Activated T-helper 2 cell treated with anti-CD3 and anti-CD28 coated beads, Interferon-gamma antibody, Interleukin-2, Interleukin-4, amounts not matched to agents 10 μg/mL and 5 μg/mL and 100 μg/mL, durations not matched to agents 14 hours and 24 hours and 36 hours (primary cell): ENCODE data around the gene GPR176. TPM values are rescaled to one million over a fixed set of nuclear protein-coding genes. Genes with fewer than 3 reads are reported as not detected.
A peak's percentile ranks its signal among the peaks of the same experiment; 100 is the strongest.

Experiments
- DNase-seq: peaks from one replicate; pipeline ENCODE4 v3.0.0; 2021; ENCODE audit warnings: low spot score
- H3K27ac Mint-ChIP-seq: one replicate; pipeline ENCODE4 v1.8.0; 2021; ENCODE audit warnings: mixed read lengths
- H3K27me3 Mint-ChIP-seq: one replicate; pipeline ENCODE4 v1.8.0; 2021; ENCODE audit warnings: low read depth, mixed read lengths
- H3K36me3 Mint-ChIP-seq: one replicate; pipeline ENCODE4 v1.8.0; 2021; ENCODE audit warnings: low read depth, mixed read lengths
- H3K4me1 Mint-ChIP-seq: one replicate; pipeline ENCODE4 v1.8.0; 2021; ENCODE audit warnings: low read depth, mixed read lengths
- H3K4me3 Mint-ChIP-seq: one replicate; pipeline ENCODE4 v1.8.0; 2021; ENCODE audit warnings: low read depth, mild to moderate bottlenecking, moderate library complexity, mixed read lengths
- H3K9me3 Mint-ChIP-seq: one replicate; pipeline ENCODE4 v1.8.0; 2021; ENCODE audit warnings: mixed read lengths
- intact Hi-C: fragments of 100-400 bp; cut with micrococcal nuclease; formaldehyde crosslinking; loops from one replicate; pipeline ENCODE4 v1.15.1; 2023
- total RNA-seq: library from RNA; stranded (reverse); gene quantifications from 2 replicates; pipeline ENCODE4 v1.2.3, GENCODE V29; 2022

The GPR176 gene
- 0.34 and 0.53 TPM in 2 replicates for total RNA-seq

- Mint-ChIP-seq H3K4me3 (peak within 1 kb of the TSS; percentile 82), H3K27ac (peak within 1 kb of the TSS; percentile 73), H3K27me3 (peaks cover 41% of the 10 kb centered on the region), H3K36me3 (peaks cover 10% of the 10 kb centered on the region), H3K4me1 (peaks cover 23% of the 10 kb centered on the region), H3K9me3 (peaks cover 4% of the 10 kb centered on the region)
- intact Hi-C loops: loop anchor here (2.0 to 10.0 kb wide), 3 partner anchors 15 to 295 kb away; partner anchors contain the start of gene EIF2AK4
- peak; percentile 18 for DNase-seq
Observed at GRCh38 chr15:39919748-39920509, at the start of gene GPR176. Gene GPR176, minus strand, starts transcription at chr15:39920266. Its CDS starts 240 bp downstream, at chr15:39920026.

- no peak for DNase-seq
- no peak overlapping the region for H3K4me3 Mint-ChIP-seq
- no peaks in the 10 kb centered on the region for H3K27me3 Mint-ChIP-seq
- H3K36me3 Mint-ChIP-seq: peaks cover 63% of the 10 kb centered on the region
- no peak overlapping the region for H3K27ac Mint-ChIP-seq
- H3K4me1 Mint-ChIP-seq: peaks cover 42% of the 10 kb centered on the region
- H3K9me3 Mint-ChIP-seq: no peaks in the 10 kb centered on the region
- intact Hi-C loops: loop anchor here (2.0 to 5.0 kb wide), 3 partner anchors 26 to 182 kb away; partner anchors contain the start of gene GPR176
Observed at GRCh38 chr15:39969002-39969394, 48.9 kb upstream of the GPR176 start.

GRCh38 chr15:39968273-39969001 lies 48.4 kb upstream of the GPR176 start:
- H3K27me3 Mint-ChIP-seq: no peaks in the 10 kb centered on the region
- H3K27ac Mint-ChIP-seq: peak overlapping the region; percentile 76
- peaks cover 62% of the 10 kb centered on the region for H3K36me3 Mint-ChIP-seq
- no peaks in the 10 kb centered on the region for H3K9me3 Mint-ChIP-seq
- DNase-seq: no peak
- intact Hi-C loops: loop anchor here (2.0 to 5.0 kb wide), 3 partner anchors 26 to 181 kb away; partner anchors contain the start of gene GPR176
- no peak overlapping the region for H3K4me3 Mint-ChIP-seq
- peaks cover 42% of the 10 kb centered on the region for H3K4me1 Mint-ChIP-seq

GRCh38 chr15:39966521-39966920 lies 46.5 kb upstream of the GPR176 start:
- intact Hi-C loops: loop anchor here (5.0 kb wide), 2 partner anchors 44 to 179 kb away; partner anchors contain the start of gene GPR176
- H3K4me1 Mint-ChIP-seq: peaks cover 51% of the 10 kb centered on the region
- H3K4me3 Mint-ChIP-seq: no peak overlapping the region
- H3K36me3 Mint-ChIP-seq: peaks cover 61% of the 10 kb centered on the region
- no peaks in the 10 kb centered on the region for H3K27me3 Mint-ChIP-seq
- no peak overlapping the region for H3K27ac Mint-ChIP-seq
- H3K9me3 Mint-ChIP-seq: no peaks in the 10 kb centered on the region
- DNase-seq: no peak

- Mint-ChIP-seq H3K4me3 (no peak overlapping the region), H3K4me1 (peaks cover 37% of the 10 kb centered on the region), H3K36me3 (peaks cover 47% of the 10 kb centered on the region), H3K9me3 (no peaks in the 10 kb centered on the region), H3K27ac (no peak overlapping the region), H3K27me3 (no peaks in the 10 kb centered on the region)
- intact Hi-C loops: no loop called here
- DNase-seq: no peak
Observed at GRCh38 chr15:39963786-39964185, 43.7 kb upstream of the GPR176 start.

GRCh38 chr15:39961051-39961450 lies 41.0 kb upstream of the GPR176 start:
- H3K9me3 Mint-ChIP-seq: no peaks in the 10 kb centered on the region
- H3K27ac Mint-ChIP-seq: no peak overlapping the region
- peaks cover 13% of the 10 kb centered on the region for H3K4me1 Mint-ChIP-seq
- intact Hi-C loops: no loop called here
- DNase-seq: no peak
- H3K4me3 Mint-ChIP-seq: no peak overlapping the region
- peaks cover 45% of the 10 kb centered on the region for H3K36me3 Mint-ChIP-seq
- no peaks in the 10 kb centered on the region for H3K27me3 Mint-ChIP-seq

- Mint-ChIP-seq H3K36me3 (peaks cover 41% of the 10 kb centered on the region), H3K4me1 (peaks cover 8% of the 10 kb centered on the region), H3K27me3 (no peaks in the 10 kb centered on the region), H3K27ac (no peak overlapping the region), H3K4me3 (no peak overlapping the region), H3K9me3 (no peaks in the 10 kb centered on the region)
- no peak for DNase-seq
- intact Hi-C loops: no loop called here
Observed at GRCh38 chr15:39960411-39960810, 40.3 kb upstream of the GPR176 start.

GRCh38 chr15:39959411-39959810 lies 39.3 kb upstream of the GPR176 start:
- H3K4me3 Mint-ChIP-seq: no peak overlapping the region
- no peak overlapping the region for H3K27ac Mint-ChIP-seq
- H3K27me3 Mint-ChIP-seq: no peaks in the 10 kb centered on the region
- intact Hi-C loops: no loop called here
- H3K36me3 Mint-ChIP-seq: peaks cover 43% of the 10 kb centered on the region
- DNase-seq: no peak
- no peaks in the 10 kb centered on the region for H3K9me3 Mint-ChIP-seq
- H3K4me1 Mint-ChIP-seq: peaks cover 8% of the 10 kb centered on the region

- intact Hi-C loops: no loop called here
- H3K27me3 Mint-ChIP-seq: no peaks in the 10 kb centered on the region
- peaks cover 1% of the 10 kb centered on the region for H3K4me1 Mint-ChIP-seq
- no peaks in the 10 kb centered on the region for H3K9me3 Mint-ChIP-seq
- no peak for DNase-seq
- no peak overlapping the region for H3K4me3 Mint-ChIP-seq
- H3K36me3 Mint-ChIP-seq: peaks cover 38% of the 10 kb centered on the region
- no peak overlapping the region for H3K27ac Mint-ChIP-seq
Observed at GRCh38 chr15:39957481-39957880, 37.4 kb upstream of the GPR176 start.

GRCh38 chr15:39953521-39953920 lies 33.5 kb upstream of the GPR176 start:
- Mint-ChIP-seq H3K4me3 (no peak overlapping the region), H3K27me3 (no peaks in the 10 kb centered on the region), H3K36me3 (peaks cover 53% of the 10 kb centered on the region), H3K4me1 (peaks cover 6% of the 10 kb centered on the region), H3K9me3 (no peaks in the 10 kb centered on the region), H3K27ac (no peak overlapping the region)
- intact Hi-C loops: no loop called here
- no peak for DNase-seq

GRCh38 chr15:39951561-39951960 lies 31.5 kb upstream of the GPR176 start:
- Mint-ChIP-seq H3K9me3 (no peaks in the 10 kb centered on the region), H3K4me3 (no peak overlapping the region), H3K4me1 (peaks cover 17% of the 10 kb centered on the region), H3K27me3 (no peaks in the 10 kb centered on the region), H3K36me3 (peaks cover 39% of the 10 kb centered on the region), H3K27ac (no peak overlapping the region)
- no peak for DNase-seq
- intact Hi-C loops: no loop called here

- Mint-ChIP-seq H3K4me1 (peaks cover 18% of the 10 kb centered on the region), H3K4me3 (no peak overlapping the region), H3K36me3 (peaks cover 49% of the 10 kb centered on the region), H3K27ac (no peak overlapping the region), H3K27me3 (no peaks in the 10 kb centered on the region), H3K9me3 (no peaks in the 10 kb centered on the region)
- DNase-seq: no peak
- intact Hi-C loops: no loop called here
Observed at GRCh38 chr15:39948817-39949216, 28.8 kb upstream of the GPR176 start.
